ENCODE measurements around the gene SH2D6. TPM values are rescaled to one million over a fixed set of nuclear protein-coding genes. Genes with fewer than 3 reads are reported as not detected.

SH2D6 gene
- total and polyA plus RNA-seq, 4 donors = 0.14 to 0.74 (median 0.53) TPM

DNA sequence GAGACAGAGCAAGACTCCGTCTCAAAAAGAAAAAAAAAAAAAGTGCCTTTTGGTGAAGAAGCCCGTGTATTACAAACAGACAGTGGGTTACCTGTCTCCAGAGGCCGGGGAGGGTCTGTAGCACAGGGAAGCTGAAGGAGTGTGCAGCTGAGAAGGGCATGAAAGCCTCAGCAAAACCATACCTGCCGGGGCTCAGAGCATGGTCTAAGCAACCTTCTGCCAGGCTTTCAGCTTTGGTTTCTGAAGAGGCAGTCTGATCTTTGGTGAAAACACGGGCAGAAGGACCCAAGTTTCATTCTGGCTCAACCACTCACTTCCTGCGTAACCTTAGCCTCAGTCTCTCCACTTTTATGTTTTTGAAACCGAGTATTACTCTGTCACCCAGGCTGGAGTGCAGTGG is 21.5 kb downstream of the SH2D6 start:
- 87 to 91% methylated on average over 7 of the region's 7 CpGs for whole genome bisulfite sequencing, 2 donors
- no peak overlapping the region for H3K4me3 ChIP-seq
- TF ChIP-seq, protein P1, sequence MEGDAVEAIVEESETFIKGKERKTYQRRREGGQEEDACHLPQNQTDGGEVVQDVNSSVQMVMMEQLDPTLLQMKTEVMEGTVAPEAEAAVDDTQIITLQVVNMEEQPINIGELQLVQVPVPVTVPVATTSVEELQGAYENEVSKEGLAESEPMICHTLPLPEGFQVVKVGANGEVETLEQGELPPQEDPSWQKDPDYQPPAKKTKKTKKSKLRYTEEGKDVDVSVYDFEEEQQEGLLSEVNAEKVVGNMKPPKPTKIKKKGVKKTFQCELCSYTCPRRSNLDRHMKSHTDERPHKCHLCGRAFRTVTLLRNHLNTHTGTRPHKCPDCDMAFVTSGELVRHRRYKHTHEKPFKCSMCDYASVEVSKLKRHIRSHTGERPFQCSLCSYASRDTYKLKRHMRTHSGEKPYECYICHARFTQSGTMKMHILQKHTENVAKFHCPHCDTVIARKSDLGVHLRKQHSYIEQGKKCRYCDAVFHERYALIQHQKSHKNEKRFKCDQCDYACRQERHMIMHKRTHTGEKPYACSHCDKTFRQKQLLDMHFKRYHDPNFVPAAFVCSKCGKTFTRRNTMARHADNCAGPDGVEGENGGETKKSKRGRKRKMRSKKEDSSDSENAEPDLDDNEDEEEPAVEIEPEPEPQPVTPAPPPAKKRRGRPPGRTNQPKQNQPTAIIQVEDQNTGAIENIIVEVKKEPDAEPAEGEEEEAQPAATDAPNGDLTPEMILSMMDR (IDR thresholded peaks at IDR 0.05; ENCODE audit: control extremely low read depth, extremely low read depth) = no peak
- H3K9ac ChIP-seq (ENCODE audit: insufficient read depth in 1 of 2, low read length in 2 of 2) = no peak overlapping the region
- H3K27me3 ChIP-seq (ENCODE audit: control insufficient read depth in 3 of 3, insufficient read depth in 3 of 3, low read length in 2 of 3) = no peaks in the 10 kb centered on the region
- no peaks in the 10 kb centered on the region for H3K9me3 ChIP-seq (ENCODE audit: control insufficient read depth in 4 of 4, insufficient read depth in 3 of 4, low read length in 3 of 4)
- no peaks in the 10 kb centered on the region for H3K36me3 ChIP-seq (ENCODE audit: control insufficient read depth in 4 of 4, insufficient read depth in 4 of 4, low read length in 4 of 4)
- ATAC-seq (ENCODE audit: insufficient read depth, low FRiP score) (no peak), DNase-seq (no peak)
- H3K27ac ChIP-seq (ENCODE audit: low read depth in 1 of 2, low read length in 1 of 2) = no peak overlapping the region
- H3K4me1 ChIP-seq (ENCODE audit: control insufficient read depth in 5 of 5, insufficient read depth in 5 of 5, low read length in 5 of 5) = peaks cover 0 to 20% (median 11%) of the 10 kb centered on the region in 5 donors

GRCh38 chr2:85440729-85441128 is 22.2 kb downstream of the SH2D6 start:
- ATAC-seq (ENCODE audit: insufficient read depth, low FRiP score) = no peak

DNA sequence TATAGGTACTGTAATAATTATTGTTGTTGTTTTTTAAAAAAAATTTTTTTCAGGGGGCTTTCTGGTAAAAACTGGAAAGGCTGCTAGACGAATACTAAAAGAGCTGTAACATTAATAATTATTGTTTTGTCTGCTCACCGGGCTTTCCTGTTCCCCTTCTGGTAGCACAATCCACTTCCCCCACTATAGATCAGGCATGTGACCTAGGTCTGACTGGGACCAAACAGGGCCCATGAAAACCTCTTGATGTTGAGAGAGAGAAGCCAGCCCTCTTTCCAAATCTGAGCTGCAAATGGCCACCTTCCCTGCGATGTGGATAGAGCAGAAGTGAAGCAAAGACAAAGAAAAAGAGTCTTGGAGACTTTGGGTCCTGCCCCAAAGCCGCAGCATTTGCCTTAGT is 23.4 kb downstream of the SH2D6 start:
- WGBS, 2 donors = 50 to 71% methylated on average over 4 of the region's 4 CpGs
- no peak overlapping the region for H3K4me3 ChIP-seq
- no peaks in the 10 kb centered on the region for H3K36me3 ChIP-seq (ENCODE audit: control insufficient read depth in 4 of 4, insufficient read depth in 4 of 4, low read length in 4 of 4)
- DNase-seq (no peak), ATAC-seq (ENCODE audit: insufficient read depth, low FRiP score) (no peak)
- no peaks in the 10 kb centered on the region for H3K27me3 ChIP-seq (ENCODE audit: control insufficient read depth in 3 of 3, insufficient read depth in 3 of 3, low read length in 2 of 3)
- peaks cover 0 to 14% (median 10%) of the 10 kb centered on the region in 5 donors for H3K4me1 ChIP-seq (ENCODE audit: control insufficient read depth in 5 of 5, insufficient read depth in 5 of 5, low read length in 5 of 5)
- TF ChIP-seq, protein P1 (IDR thresholded peaks at IDR 0.05; ENCODE audit: control extremely low read depth, extremely low read depth) = no peak
- no peak overlapping the region for H3K27ac ChIP-seq (ENCODE audit: low read depth in 1 of 2, low read length in 1 of 2)
- no peaks in the 10 kb centered on the region for H3K9me3 ChIP-seq (ENCODE audit: control insufficient read depth in 4 of 4, insufficient read depth in 3 of 4, low read length in 3 of 4)
- no peak overlapping the region for H3K9ac ChIP-seq (ENCODE audit: insufficient read depth in 1 of 2, low read length in 2 of 2)

More at GRCh38 chr2:85440729-85441128, 22.2 kb downstream of the SH2D6 start:
- no peak for DNase-seq
- H3K4me1 ChIP-seq (ENCODE audit: control insufficient read depth in 5 of 5, insufficient read depth in 5 of 5, low read length in 5 of 5) = peaks cover 0 to 18% (median 10%) of the 10 kb centered on the region in 5 donors
- TF ChIP-seq, protein P1 (IDR thresholded peaks at IDR 0.05; ENCODE audit: control extremely low read depth, extremely low read depth) = no peak
- no peak overlapping the region for H3K9ac ChIP-seq (ENCODE audit: insufficient read depth in 1 of 2, low read length in 2 of 2)
- H3K27ac ChIP-seq (ENCODE audit: low read depth in 1 of 2, low read length in 1 of 2) = no peak overlapping the region
- no peaks in the 10 kb centered on the region for H3K27me3 ChIP-seq (ENCODE audit: control insufficient read depth in 3 of 3, insufficient read depth in 3 of 3, low read length in 2 of 3)
- no peak overlapping the region for H3K4me3 ChIP-seq
- no peaks in the 10 kb centered on the region for H3K36me3 ChIP-seq (ENCODE audit: control insufficient read depth in 4 of 4, insufficient read depth in 4 of 4, low read length in 4 of 4)
- H3K9me3 ChIP-seq (ENCODE audit: control insufficient read depth in 4 of 4, insufficient read depth in 3 of 4, low read length in 3 of 4) = no peaks in the 10 kb centered on the region
- WGBS, 2 donors = 87 to 95% methylated on average over 5 of the region's 5 CpGs

DNA sequence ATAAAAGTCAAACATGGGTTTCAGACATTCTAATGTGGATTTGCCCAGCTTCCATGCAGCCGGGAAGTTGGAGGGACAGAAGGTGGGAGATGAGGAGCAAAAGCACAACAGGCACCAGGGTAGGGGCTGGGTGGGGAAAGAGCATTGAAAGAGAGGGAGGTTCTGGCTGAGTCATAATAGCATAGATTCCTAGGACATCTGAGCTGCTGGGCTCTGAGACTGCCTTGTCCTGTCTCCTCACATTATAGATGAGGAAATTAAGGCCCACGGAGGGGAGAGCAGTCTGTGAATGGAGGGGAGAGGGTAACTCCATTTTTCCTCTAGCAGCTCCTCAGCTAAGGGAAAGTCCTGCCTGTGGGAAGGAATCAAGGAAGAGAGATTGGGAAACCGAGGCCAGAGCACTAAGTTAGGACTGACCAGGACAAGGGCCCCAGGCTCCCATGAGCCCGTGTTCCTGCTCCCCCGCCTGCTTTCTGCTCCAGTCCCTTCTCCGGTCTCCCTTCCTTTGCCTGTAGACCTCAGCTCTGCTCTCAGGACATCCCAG is 26.2 kb downstream of the SH2D6 start:
- Histone ChIP-seq H3K9me3 (ENCODE audit: control insufficient read depth in 4 of 4, insufficient read depth in 3 of 4, low read length in 3 of 4) (no peaks in the 10 kb centered on the region), H3K36me3 (ENCODE audit: control insufficient read depth in 4 of 4, insufficient read depth in 4 of 4, low read length in 4 of 4) (no peaks in the 10 kb centered on the region), H3K9ac (ENCODE audit: insufficient read depth in 1 of 2, low read length in 2 of 2) (no peak overlapping the region), H3K4me1 (ENCODE audit: control insufficient read depth in 5 of 5, insufficient read depth in 5 of 5, low read length in 5 of 5) (no peaks in the 10 kb centered on the region), H3K4me3 (no peak overlapping the region), H3K27me3 (ENCODE audit: control insufficient read depth in 3 of 3, insufficient read depth in 3 of 3, low read length in 2 of 3) (no peaks in the 10 kb centered on the region), H3K27ac (ENCODE audit: low read depth in 1 of 2, low read length in 1 of 2) (no peak overlapping the region)
- DNase-seq = no peak
- 87 to 94% methylated on average over 6 of the region's 6 CpGs for WGBS, 2 donors
- TF ChIP-seq, protein P1 (IDR thresholded peaks at IDR 0.05; ENCODE audit: control extremely low read depth, extremely low read depth) = no peak
- no peak for ATAC-seq (ENCODE audit: insufficient read depth, low FRiP score)
